ENCODE measurements around the gene SLC35E2B.

GRCh38 chr1:1610796-1611195, 81.8 kb downstream of the SLC35E2B start:
- no peak for TF ChIP-seq POLR2A (IDR thresholded peaks at IDR 0.05; ENCODE audit: low read length)
- TF ChIP-seq GATA1 (IDR thresholded peaks at IDR 0.05; ENCODE audit: low read depth, low read length), result no peak

All from erythroblast (primary cell).